ENCODE data around the gene LRRTM4.
"Not testable (repeated sequence)": the region's sequence is repeated elsewhere in the genome, so short reads cannot be mapped to it uniquely, and the experiment has no call there.

Gene LRRTM4

DNA sequence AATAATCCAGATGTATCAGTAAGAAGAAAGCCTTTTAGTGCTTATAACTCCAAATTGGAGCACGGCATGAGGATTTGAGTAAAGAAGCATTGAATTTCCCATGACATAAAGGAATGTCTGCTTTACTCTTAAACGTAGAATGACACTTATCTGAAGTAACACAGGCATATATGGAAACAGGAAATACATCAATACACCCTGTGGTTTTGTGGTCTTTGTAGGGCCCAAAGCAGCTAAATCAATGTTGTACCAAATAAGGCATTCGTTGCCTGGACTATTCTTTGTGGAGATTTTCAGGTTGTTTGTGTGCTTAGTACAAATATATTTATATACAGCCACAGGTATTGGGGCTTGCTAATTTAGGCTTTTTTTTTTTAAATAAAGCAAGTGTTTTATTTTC, 660.5 kb downstream of the LRRTM4 start:
- no peak for DNase-seq (ENCODE audit: low read depth)

DNA sequence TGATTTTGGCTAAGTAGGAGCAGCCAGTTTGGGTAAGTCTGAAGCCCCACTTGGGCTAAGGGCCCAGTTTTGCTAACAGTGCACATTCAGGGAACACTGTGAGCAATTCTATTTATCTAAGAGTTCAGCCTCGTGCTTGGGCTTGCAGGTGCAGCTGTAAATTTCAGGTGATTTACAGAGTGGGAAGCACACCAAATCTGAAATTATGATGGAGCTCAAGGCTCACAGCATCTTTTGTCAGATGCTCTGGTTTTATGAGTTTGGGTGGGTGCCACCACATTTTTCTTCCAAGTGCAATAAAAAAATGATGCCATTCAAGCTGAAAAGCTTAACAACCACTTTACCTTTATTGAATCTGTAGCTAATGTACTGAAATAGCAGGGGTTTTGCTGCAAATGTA, 671.2 kb downstream of the LRRTM4 start:
- no peak for DNase-seq (ENCODE audit: low read depth)

DNA sequence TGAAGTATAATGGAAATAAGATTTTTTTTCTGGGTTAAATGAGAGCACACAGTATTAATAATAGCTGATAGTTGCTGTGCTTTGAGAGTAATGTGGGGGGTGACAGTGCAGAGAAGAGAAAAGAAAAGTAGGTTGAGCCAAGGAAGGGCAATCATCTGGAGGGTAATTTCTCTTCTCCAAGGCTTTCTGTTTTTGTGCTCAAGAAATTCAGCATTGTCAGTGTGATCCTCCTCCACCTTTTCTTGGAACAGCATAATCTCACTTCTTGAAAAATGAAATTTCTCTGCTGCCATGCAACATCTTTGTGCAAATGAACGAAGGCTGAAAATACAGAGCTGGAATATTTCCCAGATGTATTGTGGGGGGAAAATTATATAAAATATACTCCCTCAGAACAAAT, 673.1 kb downstream of the LRRTM4 start:
- DNase-seq (ENCODE audit: low read depth) = no peak

- DNase-seq (ENCODE audit: low read depth) = no peak
Measured at GRCh38 chr2:76839826-76840225, 682.4 kb downstream of the LRRTM4 start.

DNA sequence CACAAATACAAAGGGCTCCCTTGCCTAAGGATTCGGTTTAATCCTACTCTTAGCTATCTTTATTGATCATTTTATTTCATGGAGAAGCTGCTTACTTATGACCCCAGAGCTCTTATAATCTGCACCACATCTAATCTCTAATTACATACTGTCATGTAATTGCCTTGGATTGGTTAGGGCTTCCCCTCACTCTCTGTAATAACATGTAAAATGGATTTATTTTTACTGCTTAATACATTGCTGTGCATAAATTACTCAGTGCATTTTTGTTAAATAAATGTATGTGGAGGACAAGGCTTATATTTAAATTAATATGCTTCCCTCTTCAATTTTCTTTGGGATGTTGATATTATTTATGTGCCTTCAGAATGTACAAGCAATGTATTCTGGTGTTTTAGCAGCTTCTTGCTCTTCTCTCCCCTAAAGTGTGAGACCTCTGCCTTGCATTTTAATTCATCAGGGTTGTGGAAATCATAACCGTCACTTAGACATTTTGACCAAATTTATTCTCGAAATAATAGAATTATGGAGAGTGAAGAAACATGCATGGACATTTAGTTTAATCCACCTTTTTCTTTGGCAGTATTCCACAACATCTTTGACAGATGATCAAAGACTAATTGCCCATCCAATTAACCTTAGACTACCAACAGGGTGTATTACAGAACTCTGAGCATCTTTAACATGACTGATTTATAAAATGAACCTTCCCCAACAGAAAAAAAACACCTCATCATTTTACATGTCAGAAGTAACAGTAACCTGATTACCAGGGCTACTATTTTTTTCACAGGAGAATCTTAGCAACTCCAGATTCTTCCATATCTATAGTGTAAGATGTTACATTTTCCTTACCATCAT, 692.6 kb downstream of the LRRTM4 start:
- no peak for DNase-seq (ENCODE audit: low read depth)

DNA sequence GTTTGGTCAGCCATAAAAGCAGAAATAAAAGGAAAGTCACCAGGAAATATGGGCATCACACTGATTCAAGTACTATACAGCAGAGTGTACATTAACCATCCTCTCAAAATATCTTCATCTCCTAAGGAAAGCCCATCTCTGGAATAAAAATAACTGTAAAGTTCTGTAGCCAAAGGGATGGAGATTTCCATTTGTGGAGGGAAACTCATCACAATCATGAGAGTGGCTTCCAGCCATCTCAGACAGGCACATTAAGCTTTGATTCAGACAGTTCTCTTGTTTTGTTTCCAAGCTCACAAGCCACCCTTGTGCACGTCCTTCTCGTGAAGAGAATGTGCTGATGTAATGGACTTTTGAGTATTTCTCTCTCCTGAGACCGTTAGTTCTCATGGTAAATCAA, 695.5 kb downstream of the LRRTM4 start:
- no peak for DNase-seq (ENCODE audit: low read depth)

GRCh38 chr2:76825140-76825970, 696.8 kb downstream of the LRRTM4 start:
- no peak for DNase-seq (ENCODE audit: low read depth)

DNA sequence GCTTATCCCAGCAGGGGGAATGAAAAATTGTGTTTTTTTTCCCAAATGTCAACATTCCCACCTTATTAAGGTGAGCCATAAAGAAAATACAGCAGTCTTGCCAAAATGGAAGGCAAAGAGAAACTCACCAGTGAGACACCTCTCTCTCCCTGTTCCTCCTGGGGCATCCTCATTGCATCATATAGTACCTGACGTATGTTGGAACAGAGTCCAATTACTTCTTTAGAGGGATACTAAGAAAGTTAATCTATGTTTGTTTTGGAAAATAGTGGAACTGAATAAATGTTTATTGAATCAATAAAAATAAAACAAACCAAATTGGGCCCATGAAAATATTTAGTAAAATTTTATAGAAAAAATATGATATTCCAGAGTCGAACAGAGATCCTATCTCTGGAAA, 700.4 kb downstream of the LRRTM4 start:
- no peak for DNase-seq (ENCODE audit: low read depth)

DNA sequence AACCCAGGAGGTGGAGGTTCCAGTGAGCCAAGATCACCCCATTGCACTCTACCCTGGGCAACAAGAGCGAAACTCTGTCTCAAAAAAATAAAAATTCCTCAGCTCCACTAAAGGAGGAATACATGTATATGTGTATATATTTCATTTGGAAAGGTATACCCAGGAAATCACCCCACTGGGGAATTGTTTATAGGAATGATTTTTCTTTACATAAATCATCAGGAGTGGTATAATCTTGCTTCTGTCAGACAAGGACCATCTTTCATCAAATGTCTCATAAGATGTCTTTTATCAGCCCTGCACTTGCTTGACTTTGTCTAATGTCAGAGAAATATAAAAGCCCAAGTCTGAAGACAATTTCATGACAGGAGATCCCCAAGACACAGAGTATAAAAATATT, 709.1 kb downstream of the LRRTM4 start:
- no peak for DNase-seq (ENCODE audit: low read depth)

GRCh38 chr2:76812156-76812555, 710.0 kb downstream of the LRRTM4 start:
- DNase-seq (ENCODE audit: low read depth) = no peak

GRCh38 chr2:76809136-76809535, 713.0 kb downstream of the LRRTM4 start:
- DNase-seq (ENCODE audit: low read depth) = no peak

DNA sequence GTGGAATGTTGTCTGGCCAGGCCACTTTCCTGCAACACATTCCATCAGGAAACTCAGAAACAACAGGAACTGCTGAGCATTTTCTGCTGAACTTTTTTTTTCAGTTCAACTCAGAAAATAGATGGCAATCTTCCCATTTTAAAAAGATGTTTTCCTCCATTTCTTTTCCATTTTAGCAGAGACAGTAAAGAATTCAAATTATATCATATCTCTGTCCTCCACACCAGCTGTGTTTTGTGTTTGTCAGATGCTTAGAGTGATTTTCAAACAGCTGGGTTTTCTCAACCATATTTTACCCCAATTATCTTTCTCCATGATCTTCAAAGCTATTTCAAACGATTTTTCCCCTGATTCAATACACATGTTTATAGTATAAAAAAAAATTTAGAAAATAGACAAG, 713.4 kb downstream of the LRRTM4 start:
- no peak for DNase-seq (ENCODE audit: low read depth)

- no peak for DNase-seq (ENCODE audit: low read depth)
Measured at GRCh38 chr2:76793647-76794334, 728.4 kb downstream of the LRRTM4 start.

- DNase-seq (ENCODE audit: low read depth) = not testable (repeated sequence)
Measured at GRCh38 chr2:76781313-76781712, 740.9 kb downstream of the LRRTM4 start.

DNA sequence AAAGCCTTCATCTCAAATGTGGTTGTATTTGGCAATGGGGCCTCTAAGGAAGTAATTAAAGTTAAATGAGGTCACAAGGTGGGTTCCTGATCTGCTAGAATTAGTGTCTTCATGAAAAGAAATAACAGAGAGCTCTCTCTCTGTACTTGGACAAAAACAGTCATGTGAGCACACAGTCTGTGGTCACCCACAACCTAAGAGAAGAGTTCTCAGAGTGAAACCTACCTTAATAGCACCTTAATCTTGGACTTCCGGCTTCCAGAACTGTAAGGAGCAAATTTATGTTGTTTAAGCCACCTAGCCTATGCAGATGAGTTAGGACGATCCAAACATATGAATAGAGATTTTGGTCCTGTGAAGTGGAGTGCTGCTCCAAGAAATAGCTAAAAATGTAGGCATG, 758.9 kb downstream of the LRRTM4 start:
- no peak for DNase-seq (ENCODE audit: low read depth)

- DNase-seq (ENCODE audit: low read depth) = no peak
Measured at GRCh38 chr2:76760367-76760704, 761.8 kb downstream of the LRRTM4 start.

DNA sequence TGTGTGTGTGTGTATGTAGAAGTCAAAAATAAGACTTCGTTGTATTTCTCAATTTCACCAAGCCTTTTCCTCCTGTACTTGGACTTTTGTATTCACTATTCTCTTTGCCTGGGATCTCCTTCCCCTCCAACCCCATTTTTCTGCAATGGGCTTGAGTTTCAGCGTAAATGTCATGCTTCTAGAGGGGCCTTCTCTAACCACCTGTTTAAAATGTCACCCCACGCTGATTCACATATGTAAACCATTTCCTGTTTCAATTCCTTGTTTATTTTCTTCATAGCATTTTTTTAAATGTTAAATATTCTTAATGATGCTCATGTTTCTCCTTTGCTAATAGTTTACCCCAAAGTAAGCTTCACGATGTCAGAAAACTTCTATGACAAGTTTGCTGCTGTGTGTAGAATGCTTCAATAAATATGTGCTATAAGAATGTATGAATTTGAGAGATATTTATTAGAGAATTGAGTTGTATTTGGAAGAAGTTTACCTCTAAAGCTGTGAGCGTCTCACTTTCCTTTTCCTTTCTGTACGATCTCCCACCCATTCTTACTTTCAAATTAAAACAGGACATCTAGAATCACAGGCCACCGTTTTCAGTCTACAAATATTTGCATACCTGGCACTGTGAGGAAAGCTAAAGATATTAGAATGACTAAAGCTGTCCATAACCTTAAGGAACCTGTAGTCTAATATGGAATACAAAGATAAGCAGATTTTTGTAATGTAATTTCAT, 762.4 kb downstream of the LRRTM4 start:
- no peak for DNase-seq (ENCODE audit: low read depth)

GRCh38 chr2:76752506-76752905, 769.7 kb downstream of the LRRTM4 start:
- DNase-seq (ENCODE audit: low read depth) = no peak

DNA sequence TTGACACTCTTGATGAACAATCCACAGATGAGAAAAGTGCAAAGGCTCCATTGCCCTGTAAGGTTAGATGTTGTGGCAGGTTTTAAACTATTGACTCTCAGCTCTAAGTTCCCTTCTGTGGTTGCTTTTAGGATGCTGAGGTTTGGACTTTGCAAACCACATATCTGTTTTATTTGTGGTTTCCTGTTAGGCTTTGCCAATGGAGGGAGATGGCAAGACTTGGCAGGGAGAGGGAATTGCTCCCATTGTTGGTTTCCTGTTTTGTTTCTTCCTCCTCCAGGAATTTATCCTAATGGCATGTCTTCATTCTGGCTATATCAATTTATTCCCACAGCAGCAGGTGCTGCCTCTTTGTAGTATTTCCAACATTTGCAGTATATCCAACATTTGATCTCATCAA, 772.3 kb downstream of the LRRTM4 start:
- DNase-seq (ENCODE audit: low read depth) = no peak

DNA sequence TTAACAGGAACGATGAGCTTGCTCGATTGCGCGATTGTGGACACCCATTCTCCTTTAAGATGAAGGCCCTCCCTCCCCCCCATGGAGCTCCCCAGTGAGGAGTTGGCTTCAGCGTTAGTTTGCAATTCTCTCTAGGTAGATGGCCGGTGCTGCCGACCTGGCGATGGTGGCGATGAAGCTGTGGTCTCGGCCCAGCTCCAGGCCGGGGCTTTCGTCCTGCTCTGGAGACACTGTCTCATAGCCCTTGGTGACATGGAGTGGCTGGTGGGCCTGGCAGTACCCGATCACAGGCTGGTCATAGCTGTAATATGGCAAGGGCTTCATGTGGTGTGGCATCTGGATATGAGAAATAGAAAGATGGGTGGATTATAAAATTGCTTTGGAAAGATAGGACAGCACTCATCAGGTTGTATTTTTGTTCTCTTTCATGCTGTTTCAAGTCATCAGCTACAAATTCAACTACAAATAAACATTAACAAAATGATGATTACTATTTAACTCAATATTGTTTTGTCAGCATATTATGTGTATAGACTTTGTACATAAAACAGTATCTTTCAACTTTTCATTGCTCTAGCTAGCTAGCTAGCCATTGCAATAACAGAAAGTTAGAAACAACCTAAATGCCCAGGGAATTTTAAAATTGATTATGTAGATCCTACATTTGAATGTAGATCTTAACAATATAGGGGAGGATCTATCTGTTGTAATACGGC, 773.4 kb downstream of the LRRTM4 start:
- no peak for DNase-seq (ENCODE audit: low read depth)

GRCh38 chr2:76745605-76746004, 776.6 kb downstream of the LRRTM4 start:
- DNase-seq (ENCODE audit: low read depth) = no peak

Data from stimulated activated CD8-positive, alpha-beta memory T cell treated with anti-CD3 and anti-CD28 coated beads, Interleukin-12 subunit alpha, Interleukin-12 subunit beta, amount 100 ng/mL, for 4 hours (primary cell).